ENCODE results near the gene PTPRK. TPM values are rescaled to one million over a fixed set of nuclear protein-coding genes. Genes with fewer than 3 reads are reported as not detected.

The PTPRK gene
- total RNA-seq, 1 experiment from 2014 or later, result 34.2 TPM

DNA sequence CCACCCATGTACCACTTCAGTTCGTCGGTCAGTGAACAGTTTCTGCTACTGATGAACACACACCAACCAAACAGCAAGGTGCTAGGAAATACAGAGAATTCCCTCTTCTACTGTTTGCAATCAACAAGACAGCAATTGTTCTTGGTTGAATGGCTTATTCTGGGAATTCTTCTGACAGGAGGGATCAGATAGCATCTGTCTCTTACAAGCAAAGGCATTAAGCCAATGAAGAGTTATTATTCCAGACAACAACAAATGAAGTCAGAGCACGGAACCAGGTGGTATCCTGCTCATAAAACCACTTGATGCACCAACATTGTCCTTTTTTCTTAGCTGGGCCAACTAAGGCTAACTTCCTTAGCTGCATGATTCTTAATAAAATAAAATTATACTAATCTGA lies 37.8 kb downstream of the PTPRK start (continued):
- TF ChIP-seq, protein P1, sequence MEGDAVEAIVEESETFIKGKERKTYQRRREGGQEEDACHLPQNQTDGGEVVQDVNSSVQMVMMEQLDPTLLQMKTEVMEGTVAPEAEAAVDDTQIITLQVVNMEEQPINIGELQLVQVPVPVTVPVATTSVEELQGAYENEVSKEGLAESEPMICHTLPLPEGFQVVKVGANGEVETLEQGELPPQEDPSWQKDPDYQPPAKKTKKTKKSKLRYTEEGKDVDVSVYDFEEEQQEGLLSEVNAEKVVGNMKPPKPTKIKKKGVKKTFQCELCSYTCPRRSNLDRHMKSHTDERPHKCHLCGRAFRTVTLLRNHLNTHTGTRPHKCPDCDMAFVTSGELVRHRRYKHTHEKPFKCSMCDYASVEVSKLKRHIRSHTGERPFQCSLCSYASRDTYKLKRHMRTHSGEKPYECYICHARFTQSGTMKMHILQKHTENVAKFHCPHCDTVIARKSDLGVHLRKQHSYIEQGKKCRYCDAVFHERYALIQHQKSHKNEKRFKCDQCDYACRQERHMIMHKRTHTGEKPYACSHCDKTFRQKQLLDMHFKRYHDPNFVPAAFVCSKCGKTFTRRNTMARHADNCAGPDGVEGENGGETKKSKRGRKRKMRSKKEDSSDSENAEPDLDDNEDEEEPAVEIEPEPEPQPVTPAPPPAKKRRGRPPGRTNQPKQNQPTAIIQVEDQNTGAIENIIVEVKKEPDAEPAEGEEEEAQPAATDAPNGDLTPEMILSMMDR (IDR thresholded peaks at IDR 0.05 in 2 of 3, conservative IDR thresholded peaks at IDR 0.05 in 1 of 3; ENCODE audit: borderline replicate concordance in 1 of 3, insufficient read depth in 1 of 3, low read depth in 2 of 3, low read length in 2 of 3), result no peak
- no peak for TF ChIP-seq EZH2phosphoT487 (IDR thresholded peaks at IDR 0.05; ENCODE audit: borderline replicate concordance)
- no peak for TF ChIP-seq ZFX (IDR thresholded peaks at IDR 0.05)
- TF ChIP-seq FOSL1 (IDR thresholded peaks at IDR 0.05; ENCODE audit: low read depth), result no peak

GRCh38 chr6:128479991-128480390 lies 40.4 kb downstream of the PTPRK start:
- H3K27me3 ChIP-seq (ENCODE audit: insufficient read depth, low read length), result no peaks in the 10 kb centered on the region
- TF ChIP-seq CBX3 (IDR thresholded peaks at IDR 0.05; ENCODE audit: low read depth) (no peak), ZFX (IDR thresholded peaks at IDR 0.05) (no peak), SIN3A (IDR thresholded peaks at IDR 0.05; ENCODE audit: low read depth) (no peak), REST (IDR thresholded peaks at IDR 0.05; ENCODE audit: low read depth) (no peak), RAD21 (IDR thresholded peaks at IDR 0.05; ENCODE audit: low read depth) (no peak), ZNF274 (IDR thresholded peaks at IDR 0.05; ENCODE audit: low read depth, low read length) (no peak), YY1 (IDR thresholded peaks at IDR 0.05; ENCODE audit: extremely low read depth, insufficient replicate concordance, low read depth, low read length) (no peak), EZH2phosphoT487 (IDR thresholded peaks at IDR 0.05; ENCODE audit: borderline replicate concordance) (no peak), ATF3 (IDR thresholded peaks at IDR 0.05) (no peak), TCF7L2 (IDR thresholded peaks at IDR 0.05; ENCODE audit: borderline replicate concordance, extremely low read depth, insufficient read depth, insufficient read length) (no peak), ELF1 (IDR thresholded peaks at IDR 0.05; ENCODE audit: borderline replicate concordance, low read depth) (no peak), FOSL1 (IDR thresholded peaks at IDR 0.05; ENCODE audit: low read depth) (no peak), JUND (IDR thresholded peaks at IDR 0.05) (no peak), POLR2A (IDR thresholded peaks at IDR 0.05; ENCODE audit: borderline replicate concordance, extremely low read depth, insufficient read depth, insufficient read length) (no peak)
- TF ChIP-seq, protein P2, sequence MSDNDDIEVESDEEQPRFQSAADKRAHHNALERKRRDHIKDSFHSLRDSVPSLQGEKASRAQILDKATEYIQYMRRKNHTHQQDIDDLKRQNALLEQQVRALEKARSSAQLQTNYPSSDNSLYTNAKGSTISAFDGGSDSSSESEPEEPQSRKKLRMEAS (IDR thresholded peaks at IDR 0.05), result no peak
- TF ChIP-seq, protein P1 (IDR thresholded peaks at IDR 0.05 in 2 of 3, conservative IDR thresholded peaks at IDR 0.05 in 1 of 3; ENCODE audit: borderline replicate concordance in 1 of 3, insufficient read depth in 1 of 3, low read depth in 2 of 3, low read length in 2 of 3), result no peak
- ATAC-seq (no peak), DNase-seq (ENCODE audit: low read depth, low spot score) (no peak)
- no peaks in the 10 kb centered on the region for H3K79me2 ChIP-seq (ENCODE audit: insufficient read depth, low read length)
- H3K9me2 ChIP-seq (ENCODE audit: insufficient read depth), result no peaks in the 10 kb centered on the region
- no peak overlapping the region for H3K9ac ChIP-seq (ENCODE audit: low read length)
- no peaks in the 10 kb centered on the region for H3K4me1 ChIP-seq (ENCODE audit: control insufficient read depth in 1 of 2, insufficient read depth in 2 of 2, low read length in 2 of 2)
- CTCF ChIA-PET, result no interaction called here
- no peaks in the 10 kb centered on the region for H3K36me3 ChIP-seq (ENCODE audit: control insufficient read depth in 1 of 2, insufficient read depth in 2 of 2, low read length in 2 of 2)
- no peak overlapping the region for H3K4me3 ChIP-seq (replicated peaks in 1 of 2; ENCODE audit: low read depth in 1 of 2, low read length in 2 of 2)
- no peaks in the 10 kb centered on the region for H3K9me3 ChIP-seq (ENCODE audit: control insufficient read depth in 1 of 2, insufficient read depth in 1 of 2, low read depth in 1 of 2, low read length in 2 of 2)
- no peak overlapping the region for H2AFZ ChIP-seq (ENCODE audit: low read depth, low read length, poor library complexity, severe bottlenecking)
- POLR2A ChIA-PET, result no interaction called here
- H3K27ac ChIP-seq (ENCODE audit: low read depth, low read length), result no peak overlapping the region
- RAD21 ChIA-PET (ENCODE audit: low non-redundant PET in 1 of 2, low total read pairs in 2 of 2, uncharacterized antibody in 2 of 2, unreplicated experiment in 2 of 2), result no interaction called here
- no peak overlapping the region for H3K4me2 ChIP-seq (ENCODE audit: low read length)
- H4K20me1 ChIP-seq (ENCODE audit: insufficient read depth), result no peaks in the 10 kb centered on the region
- no TSS peak for BruUV-seq (replicated peaks)
- intact Hi-C loops (cut with micrococcal nuclease), result no loop called here
